ENCODE data around the gene PPOX.

DNA sequence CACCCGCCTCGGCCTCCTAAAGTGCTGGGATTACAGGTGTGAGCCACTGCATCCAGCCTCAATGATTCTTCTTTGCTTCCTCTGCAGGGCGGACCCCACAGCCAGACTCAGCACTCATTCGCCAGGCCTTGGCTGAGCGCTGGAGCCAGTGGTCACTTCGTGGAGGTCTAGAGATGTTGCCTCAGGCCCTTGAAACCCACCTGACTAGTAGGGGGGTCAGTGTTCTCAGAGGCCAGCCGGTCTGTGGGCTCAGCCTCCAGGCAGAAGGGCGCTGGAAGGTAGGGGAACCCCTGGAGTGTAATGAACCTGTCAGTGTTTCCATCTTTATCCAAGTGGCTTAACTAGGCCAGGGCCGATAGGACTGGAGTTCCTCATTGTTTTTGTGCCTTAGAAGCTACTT is 2.7 kb downstream of the PPOX start:
- TF ChIP-seq CTCF (conservative IDR thresholded peaks at IDR 0.05 in 1 of 2, IDR thresholded peaks at IDR 0.05 in 1 of 2; ENCODE audit: extremely low read depth in 1 of 2, insufficient read depth in 1 of 2, low read depth in 1 of 2, low read length in 2 of 2) (no peak), EZH2 (IDR thresholded peaks at IDR 0.05; ENCODE audit: borderline replicate concordance, low read length) (no peak)

Measured in mammary epithelial cell (primary cell).